Neural cell (in vitro differentiated cells): ENCODE results near the gene C22orf31. TPM values are rescaled to one million over a fixed set of nuclear protein-coding genes. Genes with fewer than 3 reads are reported as not detected.

Experiments used
- H2AFZ ChIP-seq: fragments of 200-600, 300-800 bp; sonication (generic), shearing (Covaris generic); 2 replicates; pipeline ENCODE4 v1.6.0; 2014; ENCODE audit warnings: low read depth, mild to moderate bottlenecking, antibody characterized with exemption, low read length, moderate library complexity
- H3F3A ChIP-seq: fragments of 200-600 bp; shearing (Covaris generic); 2 replicates; pipeline ENCODE4 v1.6.1; 2016; ENCODE audit warnings: mild to moderate bottlenecking, moderate library complexity, mixed read lengths, antibody characterized with exemption, low read length; ENCODE audit not compliant: insufficient read depth, poor library complexity, severe bottlenecking
- H3K27ac ChIP-seq: fragments of 200-600, 300-800 bp; sonication (generic), shearing (Covaris generic); 2 replicates; pipeline ENCODE4 v1.5.1; 2014; ENCODE audit warnings: mild to moderate bottlenecking, low read length, moderate library complexity
- H3K27me3 ChIP-seq: fragments of 300-800, 200-600 bp; sonication (generic), shearing (Covaris generic); 2 replicates; pipeline ENCODE4 v1.6.0; 2014; ENCODE audit warnings: mild to moderate bottlenecking, low read depth, low read length, moderate library complexity; ENCODE audit not compliant: insufficient read depth
- H3K36me3 ChIP-seq: fragments of 300-800, 200-600 bp; sonication (generic), shearing (Covaris generic); 2 replicates; pipeline ENCODE4 v1.5.1; 2014; ENCODE audit warnings: mild to moderate bottlenecking, antibody characterized with exemption, low read length, moderate library complexity; ENCODE audit not compliant: insufficient read depth
- H3K4me2 ChIP-seq: fragments of 300-800, 200-600 bp; sonication (generic), shearing (Covaris generic); 2 replicates; pipeline ENCODE4 v1.6.0; 2014; ENCODE audit warnings: mild to moderate bottlenecking, low read length
- H3K4me3 ChIP-seq: fragments of 300-800, 200-600 bp; sonication (generic), shearing (Covaris generic); 2 replicates; pipeline ENCODE4 v1.5.1; 2014; ENCODE audit warnings: mild to moderate bottlenecking, low read length, moderate library complexity
- H3K79me2 ChIP-seq: fragments of 200-600 bp; shearing (Covaris generic); replicated peaks from 2 replicates; pipeline ENCODE4 v1.6.0; 2014; ENCODE audit warnings: mild to moderate bottlenecking, low read length, moderate library complexity; ENCODE audit not compliant: insufficient read depth
- H3K9ac ChIP-seq: fragments of 300-800, 200-600 bp; sonication (generic), shearing (Covaris generic); 2 replicates; pipeline ENCODE4 v1.6.1; 2016; ENCODE audit warnings: mild to moderate bottlenecking, low read length, mixed read lengths
- H3K9me2 ChIP-seq: fragments of 200-600 bp; shearing (Covaris generic); 2 replicates; pipeline ENCODE4 v1.6.1; 2016; ENCODE audit warnings: mild to moderate bottlenecking, low read length, mixed read lengths; ENCODE audit not compliant: insufficient read depth
- H3K9me3 ChIP-seq: fragments of 200-600, 300-800 bp; sonication (generic), shearing (Covaris generic); 2 replicates; pipeline ENCODE4 v1.6.1; 2016; ENCODE audit warnings: mild to moderate bottlenecking, mixed run types, low read length, moderate library complexity, mixed read lengths
- H4K20me1 ChIP-seq: fragments of 200-600 bp; shearing (Covaris generic); 2 replicates; pipeline ENCODE4 v1.6.1; 2016; ENCODE audit warnings: mild to moderate bottlenecking, mixed run types; ENCODE audit not compliant: insufficient read depth
- EP300 ChIP-seq: fragments of 450-650 bp; conservative IDR thresholded peaks from 2 replicates; pipeline ENCODE4 v1.6.1; 2014; ENCODE audit warnings: antibody characterized with exemption, mild to moderate bottlenecking, moderate library complexity; ENCODE audit not compliant: poor library complexity, severe bottlenecking
- EZH2 ChIP-seq: fragments of 200-600, 300-800 bp; shearing (Covaris generic), sonication (generic); IDR thresholded peaks from 2 replicates; pipeline ENCODE4 v1.6.1; 2014; ENCODE audit warnings: antibody characterized with exemption, low read length, borderline replicate concordance, mild to moderate bottlenecking; ENCODE audit not compliant: insufficient read depth, poor library complexity, severe bottlenecking
- MXI1 ChIP-seq: fragments of 450-650 bp; conservative IDR thresholded peaks from 2 replicates; pipeline ENCODE4 v1.6.1; 2014; ENCODE audit warnings: antibody characterized with exemption, mild to moderate bottlenecking; ENCODE audit not compliant: poor library complexity, severe bottlenecking
- POLR2AphosphoS5 ChIP-seq: IDR thresholded peaks from 2 replicates; pipeline ENCODE4 v1.6.1; 2012
- RAD21 ChIP-seq: fragments of 450-650 bp; conservative IDR thresholded peaks from 2 replicates; pipeline ENCODE4 v1.6.1; 2014; ENCODE audit warnings: antibody characterized with exemption, mild to moderate bottlenecking, moderate library complexity
- SMC3 ChIP-seq: fragments of 450-650 bp; conservative IDR thresholded peaks from 2 replicates; pipeline ENCODE4 v1.6.1; 2014; ENCODE audit warnings: antibody characterized with exemption, mild to moderate bottlenecking, moderate library complexity; ENCODE audit not compliant: poor library complexity
- TAF1 ChIP-seq: IDR thresholded peaks from 2 replicates; pipeline ENCODE4 v1.6.1; 2012; ENCODE audit warnings: low read depth
- polyA plus RNA-seq: library from polyadenylated mRNA; depleted of rRNA; stranded (reverse); fragments of >200 nt; gene quantifications from 2 replicates; pipeline ENCODE4 v1.2.3, GENCODE V29; 2014
- TF ChIP-seq, protein P1 (sequence below): fragments of 450-650 bp; IDR thresholded peaks from 2 replicates; pipeline ENCODE4 v1.5.1; 2014; ENCODE audit warnings: antibody characterized with exemption, mild to moderate bottlenecking, moderate library complexity; ENCODE audit not compliant: poor library complexity, severe bottlenecking
- TF ChIP-seq, protein P2 (sequence below): IDR thresholded peaks from 2 replicates; pipeline ENCODE4 v1.6.1; 2012; ENCODE audit warnings: borderline replicate concordance

Gene C22orf31
- polyA plus RNA-seq, 1 donor from 2014 or later, result not detected

DNA sequence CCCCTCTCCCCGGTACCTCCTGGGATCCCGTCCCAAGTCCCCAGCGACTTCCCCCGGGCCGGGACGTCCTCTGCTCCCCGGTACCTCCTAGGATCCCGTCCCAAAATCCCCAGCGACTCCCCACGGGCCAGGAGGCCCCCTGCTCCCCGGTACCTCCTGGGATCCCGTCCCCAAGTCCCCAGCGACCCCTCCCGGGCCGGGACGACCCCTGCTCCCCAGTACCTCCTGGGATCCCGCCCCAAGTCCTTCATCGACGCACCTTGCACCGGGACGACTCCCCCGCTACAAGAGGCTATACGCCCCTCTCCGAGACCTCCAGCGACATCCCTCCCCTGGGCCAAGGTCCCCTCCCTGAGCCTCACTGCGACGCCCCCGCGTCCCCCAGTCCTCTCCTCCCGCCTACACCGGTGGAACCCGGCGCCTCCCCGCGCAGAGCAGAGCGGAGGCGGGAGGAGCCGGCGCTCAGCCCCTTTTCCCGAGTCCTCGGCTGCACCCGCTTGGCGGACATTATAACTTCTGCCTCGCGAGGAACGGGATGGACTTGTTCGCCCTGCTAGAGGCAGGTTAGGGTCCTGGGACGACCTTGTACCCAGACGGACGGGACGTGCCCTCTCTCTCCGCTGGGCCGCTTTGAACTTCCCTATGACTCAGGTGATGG lies 12.1 kb upstream of the C22orf31 start:
- Histone ChIP-seq H3K9ac (peak overlapping the region; percentile 56), H3F3A (no peaks in the 10 kb centered on the region), H4K20me1 (no peaks in the 10 kb centered on the region), H3K27ac (no peak overlapping the region), H3K79me2 (no peaks in the 10 kb centered on the region), H3K4me2 (no peak overlapping the region), H3K4me3 (peak overlapping the region; percentile 69), H3K9me3 (no peaks in the 10 kb centered on the region), H2AFZ (no peak overlapping the region), H3K36me3 (no peaks in the 10 kb centered on the region), H3K9me2 (no peaks in the 10 kb centered on the region), H3K27me3 (peaks cover 53% of the 10 kb centered on the region)
- no peak for TF ChIP-seq EZH2
- TF ChIP-seq SMC3, result no peak
- TF ChIP-seq POLR2AphosphoS5, result no peak
- no peak for TF ChIP-seq MXI1
- no peak for TF ChIP-seq RAD21
- TF ChIP-seq, protein P1, sequence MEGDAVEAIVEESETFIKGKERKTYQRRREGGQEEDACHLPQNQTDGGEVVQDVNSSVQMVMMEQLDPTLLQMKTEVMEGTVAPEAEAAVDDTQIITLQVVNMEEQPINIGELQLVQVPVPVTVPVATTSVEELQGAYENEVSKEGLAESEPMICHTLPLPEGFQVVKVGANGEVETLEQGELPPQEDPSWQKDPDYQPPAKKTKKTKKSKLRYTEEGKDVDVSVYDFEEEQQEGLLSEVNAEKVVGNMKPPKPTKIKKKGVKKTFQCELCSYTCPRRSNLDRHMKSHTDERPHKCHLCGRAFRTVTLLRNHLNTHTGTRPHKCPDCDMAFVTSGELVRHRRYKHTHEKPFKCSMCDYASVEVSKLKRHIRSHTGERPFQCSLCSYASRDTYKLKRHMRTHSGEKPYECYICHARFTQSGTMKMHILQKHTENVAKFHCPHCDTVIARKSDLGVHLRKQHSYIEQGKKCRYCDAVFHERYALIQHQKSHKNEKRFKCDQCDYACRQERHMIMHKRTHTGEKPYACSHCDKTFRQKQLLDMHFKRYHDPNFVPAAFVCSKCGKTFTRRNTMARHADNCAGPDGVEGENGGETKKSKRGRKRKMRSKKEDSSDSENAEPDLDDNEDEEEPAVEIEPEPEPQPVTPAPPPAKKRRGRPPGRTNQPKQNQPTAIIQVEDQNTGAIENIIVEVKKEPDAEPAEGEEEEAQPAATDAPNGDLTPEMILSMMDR, result no peak
- TF ChIP-seq EP300, result no peak
- TF ChIP-seq, protein P2, sequence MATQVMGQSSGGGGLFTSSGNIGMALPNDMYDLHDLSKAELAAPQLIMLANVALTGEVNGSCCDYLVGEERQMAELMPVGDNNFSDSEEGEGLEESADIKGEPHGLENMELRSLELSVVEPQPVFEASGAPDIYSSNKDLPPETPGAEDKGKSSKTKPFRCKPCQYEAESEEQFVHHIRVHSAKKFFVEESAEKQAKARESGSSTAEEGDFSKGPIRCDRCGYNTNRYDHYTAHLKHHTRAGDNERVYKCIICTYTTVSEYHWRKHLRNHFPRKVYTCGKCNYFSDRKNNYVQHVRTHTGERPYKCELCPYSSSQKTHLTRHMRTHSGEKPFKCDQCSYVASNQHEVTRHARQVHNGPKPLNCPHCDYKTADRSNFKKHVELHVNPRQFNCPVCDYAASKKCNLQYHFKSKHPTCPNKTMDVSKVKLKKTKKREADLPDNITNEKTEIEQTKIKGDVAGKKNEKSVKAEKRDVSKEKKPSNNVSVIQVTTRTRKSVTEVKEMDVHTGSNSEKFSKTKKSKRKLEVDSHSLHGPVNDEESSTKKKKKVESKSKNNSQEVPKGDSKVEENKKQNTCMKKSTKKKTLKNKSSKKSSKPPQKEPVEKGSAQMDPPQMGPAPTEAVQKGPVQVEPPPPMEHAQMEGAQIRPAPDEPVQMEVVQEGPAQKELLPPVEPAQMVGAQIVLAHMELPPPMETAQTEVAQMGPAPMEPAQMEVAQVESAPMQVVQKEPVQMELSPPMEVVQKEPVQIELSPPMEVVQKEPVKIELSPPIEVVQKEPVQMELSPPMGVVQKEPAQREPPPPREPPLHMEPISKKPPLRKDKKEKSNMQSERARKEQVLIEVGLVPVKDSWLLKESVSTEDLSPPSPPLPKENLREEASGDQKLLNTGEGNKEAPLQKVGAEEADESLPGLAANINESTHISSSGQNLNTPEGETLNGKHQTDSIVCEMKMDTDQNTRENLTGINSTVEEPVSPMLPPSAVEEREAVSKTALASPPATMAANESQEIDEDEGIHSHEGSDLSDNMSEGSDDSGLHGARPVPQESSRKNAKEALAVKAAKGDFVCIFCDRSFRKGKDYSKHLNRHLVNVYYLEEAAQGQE, result no peak
- TF ChIP-seq TAF1, result no peak

DNA sequence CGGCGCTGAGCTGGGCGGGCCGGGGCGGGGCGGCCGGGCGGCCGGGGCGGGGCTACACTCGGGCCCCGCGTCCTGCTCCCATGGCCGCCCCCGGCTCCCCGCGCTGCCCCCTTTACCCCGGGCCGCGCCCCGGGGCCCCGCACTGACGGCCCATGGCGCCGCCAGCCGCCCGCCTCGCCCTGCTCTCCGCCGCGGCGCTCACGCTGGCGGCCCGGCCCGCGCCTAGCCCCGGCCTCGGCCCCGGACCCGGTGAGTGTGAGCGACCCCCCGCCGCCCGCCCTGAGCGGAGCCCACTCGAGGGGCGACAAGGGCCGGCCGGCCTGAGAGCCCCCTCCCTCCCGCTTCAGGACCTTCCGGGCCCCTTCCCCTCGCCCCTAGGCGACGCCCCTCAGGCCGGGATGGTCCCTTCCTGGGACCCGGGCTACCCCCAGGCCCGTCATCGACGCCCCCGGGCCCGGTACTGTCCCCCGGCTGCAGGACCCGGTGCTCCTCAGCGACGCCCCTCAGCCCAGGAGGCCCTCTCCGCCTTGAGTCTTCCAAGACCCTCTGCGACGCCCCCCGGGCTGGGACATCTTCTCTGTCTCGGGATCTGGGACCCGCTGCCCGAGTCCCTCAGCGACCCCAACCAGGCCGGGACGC lies 11.5 kb upstream of the C22orf31 start, which contains the start of gene KREMEN1:
Gene KREMEN1 (plus strand): TSS at position 57 of the 639 bp plus-strand sequence. CDS start 96 bp downstream, at position 153.
- H3F3A ChIP-seq, result no peaks in the 10 kb centered on the region
- H3K9me2 ChIP-seq, result no peaks in the 10 kb centered on the region
- TF ChIP-seq TAF1 (no peak), SMC3 (no peak), POLR2AphosphoS5 (no peak), RAD21 (no peak), MXI1 (no peak), EZH2 (no peak), EP300 (no peak)
- TF ChIP-seq, protein P1, result no peak
- TF ChIP-seq, protein P2, result no peak
- no peak within 1 kb of the TSS for H3K4me2 ChIP-seq
- no peak within 1 kb of the TSS for H3K27ac ChIP-seq
- peak within 1 kb of the TSS; percentile 56 for H3K9ac ChIP-seq
- H3K36me3 ChIP-seq, result no peaks in the 10 kb centered on the region
- peak within 1 kb of the TSS; percentile 69 for H3K4me3 ChIP-seq
- H2AFZ ChIP-seq, result no peak within 1 kb of the TSS
- no peaks in the 10 kb centered on the region for H3K79me2 ChIP-seq
- H3K27me3 ChIP-seq, result peaks cover 53% of the 10 kb centered on the region
- no peaks in the 10 kb centered on the region for H3K9me3 ChIP-seq
- H4K20me1 ChIP-seq, result no peaks in the 10 kb centered on the region
